22Rv1 (cell line): ENCODE measurements around the gene KYAT1.

Source experiments
- CTCF ChIP-seq: fragments of 450-650 bp; IDR thresholded peaks from 2 replicates; pipeline ENCODE4 v1.5.1; 2017; ENCODE audit warnings: mild to moderate bottlenecking
- ZFX ChIP-seq: fragments of 450-650 bp; IDR thresholded peaks from 2 replicates; pipeline ENCODE4 v1.6.1; 2017; ENCODE audit warnings: antibody characterized with exemption, borderline replicate concordance

- TF ChIP-seq CTCF (no peak), ZFX (no peak)
Observed at GRCh38 chr9:128847803-128848202, 33.9 kb downstream of the KYAT1 start.
